LNCAP (cell line): ENCODE measurements around the gene INPP5D.

Experiments used
- TF ChIP-seq, protein P1 (sequence below): fragments of 450-650 bp; IDR thresholded peaks from 2 replicates; pipeline ENCODE4 v1.5.1; 2017; ENCODE audit warnings: mild to moderate bottlenecking

Gene INPP5D

DNA sequence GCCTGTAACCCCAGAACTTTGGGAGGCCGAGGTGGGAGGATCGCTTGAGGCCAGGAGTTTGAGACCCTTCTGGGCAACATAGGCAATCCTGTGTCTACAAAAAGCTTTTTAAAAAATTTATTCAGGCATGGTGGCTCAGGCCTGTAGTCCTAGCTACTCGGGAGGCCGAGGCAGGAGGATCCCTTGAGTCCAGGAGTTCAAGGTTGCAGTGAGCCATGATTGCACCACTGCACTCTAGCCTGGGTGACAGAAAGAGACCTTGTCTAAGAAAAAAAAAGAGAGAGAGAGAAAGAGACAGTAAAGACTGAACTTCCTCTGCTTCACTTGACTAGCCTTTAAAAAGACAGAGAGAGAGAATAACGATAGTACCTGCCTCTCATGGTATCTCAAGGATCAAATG is 62.4 kb downstream of the INPP5D start:
- TF ChIP-seq, protein P1, sequence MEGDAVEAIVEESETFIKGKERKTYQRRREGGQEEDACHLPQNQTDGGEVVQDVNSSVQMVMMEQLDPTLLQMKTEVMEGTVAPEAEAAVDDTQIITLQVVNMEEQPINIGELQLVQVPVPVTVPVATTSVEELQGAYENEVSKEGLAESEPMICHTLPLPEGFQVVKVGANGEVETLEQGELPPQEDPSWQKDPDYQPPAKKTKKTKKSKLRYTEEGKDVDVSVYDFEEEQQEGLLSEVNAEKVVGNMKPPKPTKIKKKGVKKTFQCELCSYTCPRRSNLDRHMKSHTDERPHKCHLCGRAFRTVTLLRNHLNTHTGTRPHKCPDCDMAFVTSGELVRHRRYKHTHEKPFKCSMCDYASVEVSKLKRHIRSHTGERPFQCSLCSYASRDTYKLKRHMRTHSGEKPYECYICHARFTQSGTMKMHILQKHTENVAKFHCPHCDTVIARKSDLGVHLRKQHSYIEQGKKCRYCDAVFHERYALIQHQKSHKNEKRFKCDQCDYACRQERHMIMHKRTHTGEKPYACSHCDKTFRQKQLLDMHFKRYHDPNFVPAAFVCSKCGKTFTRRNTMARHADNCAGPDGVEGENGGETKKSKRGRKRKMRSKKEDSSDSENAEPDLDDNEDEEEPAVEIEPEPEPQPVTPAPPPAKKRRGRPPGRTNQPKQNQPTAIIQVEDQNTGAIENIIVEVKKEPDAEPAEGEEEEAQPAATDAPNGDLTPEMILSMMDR: no peak

DNA sequence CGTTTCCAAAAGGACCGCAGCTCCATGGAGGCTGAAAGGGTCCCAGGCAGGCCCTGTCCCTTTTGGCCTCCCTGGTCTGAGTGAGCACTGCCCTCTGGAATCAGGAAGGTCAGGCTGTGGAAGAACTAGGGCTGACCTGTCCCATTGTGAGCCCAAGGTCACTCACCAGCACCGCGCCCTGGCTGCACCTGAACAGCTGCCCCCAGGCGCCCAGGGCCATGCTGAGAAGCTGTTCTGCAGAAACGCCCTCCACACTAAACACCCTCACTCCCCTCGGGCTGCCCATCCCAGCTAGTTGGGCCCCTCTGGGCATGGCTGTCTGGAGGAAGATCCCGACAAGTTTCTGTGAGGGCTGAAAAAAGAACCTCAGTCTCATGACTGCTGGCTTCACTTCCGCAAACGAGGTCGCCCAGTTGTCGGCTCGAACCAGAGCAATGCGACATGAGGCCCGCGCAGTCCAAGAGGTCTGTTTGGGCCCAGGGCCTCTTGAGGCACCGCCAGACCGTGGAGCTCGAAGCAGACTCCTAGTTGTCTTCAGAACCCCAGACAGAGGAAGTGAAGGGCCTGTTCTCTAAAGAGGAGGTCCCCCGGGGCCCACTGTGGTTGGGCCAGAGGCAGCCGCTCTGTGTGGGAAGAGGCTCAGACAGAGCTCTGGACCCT is 64.4 kb downstream of the INPP5D start:
- TF ChIP-seq, protein P1: no peak

DNA sequence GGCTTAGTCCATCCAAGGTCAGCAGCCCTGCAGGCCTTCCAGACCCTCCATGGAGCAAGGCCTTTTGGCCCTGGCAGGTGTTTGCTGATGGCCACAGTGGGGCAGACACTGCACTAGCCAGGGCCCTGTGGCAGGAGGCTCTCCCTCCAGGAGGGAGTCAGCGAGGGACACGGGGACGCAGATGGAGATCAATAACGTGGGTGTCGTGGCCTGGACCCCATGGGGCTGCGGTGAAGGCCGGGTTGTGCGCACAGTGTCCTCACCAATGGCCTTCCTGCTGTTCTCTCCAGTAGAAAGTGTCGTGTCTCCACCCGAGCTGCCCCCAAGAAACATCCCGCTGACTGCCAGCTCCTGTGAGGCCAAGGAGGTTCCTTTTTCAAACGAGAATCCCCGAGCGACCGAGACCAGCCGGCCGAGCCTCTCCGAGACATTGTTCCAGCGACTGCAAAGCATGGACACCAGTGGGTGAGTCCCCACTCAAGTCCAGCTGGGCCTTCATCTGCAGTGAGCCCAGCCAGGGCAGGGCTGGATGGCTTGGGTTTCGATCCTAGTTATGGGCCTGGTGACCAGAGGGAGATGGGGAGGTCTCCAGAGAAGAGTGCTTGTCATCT is 65.4 kb downstream of the INPP5D start:
- TF ChIP-seq, protein P1: no peak

DNA sequence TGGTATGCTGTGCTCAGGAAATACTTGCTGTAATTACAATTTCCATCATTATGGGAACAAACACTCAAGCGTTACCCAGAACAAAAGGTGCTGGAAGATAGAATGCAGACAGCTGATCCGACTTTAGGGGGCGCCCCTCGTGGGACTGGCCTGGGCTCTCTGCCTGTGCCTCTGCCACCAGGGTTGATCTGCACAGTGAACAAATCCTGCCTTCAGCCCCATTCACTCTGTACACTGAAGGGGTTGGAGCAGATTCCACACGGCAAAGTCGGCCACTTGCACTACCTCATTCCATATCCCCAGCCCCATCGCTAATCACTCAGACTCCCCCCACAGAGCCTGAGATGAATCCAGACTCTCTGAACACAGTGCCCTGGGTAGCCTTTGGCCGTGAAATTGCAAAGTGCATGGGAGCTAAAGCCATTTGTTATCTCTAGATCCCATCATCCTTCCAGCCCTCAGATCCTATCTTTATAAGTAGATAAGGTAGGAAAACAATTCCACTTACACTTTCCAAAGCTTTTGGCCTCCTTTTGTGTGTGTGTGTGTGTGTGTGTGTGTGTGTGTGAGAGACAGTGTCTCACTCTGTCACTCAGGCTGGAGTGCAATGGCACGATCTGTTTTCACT is 69.3 kb downstream of the INPP5D start:
- TF ChIP-seq, protein P1: no peak

DNA sequence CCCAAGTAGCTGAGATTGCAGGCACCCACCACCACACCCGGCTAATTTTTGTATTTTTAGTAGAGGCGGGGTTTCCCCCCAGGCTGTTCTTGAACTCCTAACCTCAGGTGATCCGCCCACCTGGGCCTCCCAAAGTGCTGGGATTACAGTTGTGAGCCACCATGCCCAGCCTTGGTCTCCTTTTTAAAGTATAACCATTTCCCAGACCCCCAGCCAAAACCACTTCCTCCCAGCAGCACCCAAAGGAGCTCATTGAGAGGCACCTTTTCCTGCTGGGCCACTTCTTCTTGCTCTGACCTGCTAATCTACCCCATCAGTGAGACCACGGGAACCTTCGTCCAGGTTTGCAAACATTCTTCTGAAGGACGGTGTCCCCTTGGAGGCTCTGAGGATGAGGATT is 69.9 kb downstream of the INPP5D start:
- TF ChIP-seq, protein P1: no peak

DNA sequence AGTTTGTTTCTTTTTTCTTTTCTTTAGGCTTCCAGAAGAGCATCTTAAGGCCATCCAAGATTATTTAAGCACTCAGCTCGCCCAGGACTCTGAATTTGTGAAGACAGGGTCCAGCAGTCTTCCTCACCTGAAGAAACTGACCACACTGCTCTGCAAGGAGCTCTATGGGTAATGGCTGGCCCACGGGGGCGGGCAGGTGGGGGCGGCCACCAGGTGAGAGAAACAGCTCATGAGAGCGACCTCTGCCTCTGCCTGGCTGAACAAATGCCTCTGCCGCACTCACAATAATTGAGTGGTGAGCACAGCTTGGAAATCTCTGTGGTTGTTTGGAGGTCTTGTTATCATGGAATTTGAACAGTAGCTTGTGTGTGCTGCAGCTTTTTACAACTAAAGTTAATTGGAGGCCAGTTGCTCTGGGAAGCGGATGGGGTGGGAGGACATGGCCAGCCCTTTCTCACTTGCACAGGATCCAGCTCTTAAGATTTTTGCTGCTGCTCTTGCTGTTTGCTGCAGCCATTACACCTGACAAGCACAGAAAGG is 70.4 kb downstream of the INPP5D start:
- TF ChIP-seq, protein P1: no peak

DNA sequence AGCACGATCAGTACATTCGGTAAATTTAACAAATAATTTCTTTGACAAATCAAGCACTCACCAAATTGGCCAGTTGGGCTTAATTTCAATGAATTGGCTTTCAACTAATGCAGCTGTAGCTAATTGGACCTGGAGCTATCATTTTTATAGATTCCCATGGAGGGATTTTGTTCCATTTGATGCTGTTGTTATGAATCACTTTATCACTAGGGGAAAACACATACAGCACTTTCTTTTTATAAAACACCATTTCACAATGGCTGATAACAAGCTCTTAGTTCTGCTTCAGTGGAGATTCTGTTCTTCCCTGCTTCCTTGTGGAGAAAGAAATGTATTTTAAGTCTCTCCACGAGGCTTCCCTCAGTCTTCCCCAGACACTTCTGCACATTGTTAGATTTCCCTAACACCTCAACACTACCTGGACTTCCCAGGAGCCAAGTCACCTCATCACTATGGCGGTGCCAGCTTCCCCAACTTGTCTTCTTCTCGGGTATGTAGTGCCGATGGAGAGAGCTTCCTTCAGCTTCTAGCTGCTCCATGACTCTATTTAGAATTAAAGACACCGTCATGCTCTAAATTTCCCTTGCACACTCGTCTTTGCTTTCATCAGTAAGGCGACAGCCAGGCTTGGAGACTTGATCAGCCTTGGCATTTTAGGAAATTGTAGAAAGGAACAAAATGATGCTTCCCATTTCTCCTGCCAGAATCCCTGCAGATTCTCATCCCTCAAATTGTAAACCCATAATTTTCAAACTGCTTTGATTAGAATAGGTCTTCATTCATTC is 72.0 kb downstream of the INPP5D start:
- TF ChIP-seq, protein P1: no peak
